ENCODE results near the gene NT5DC2. TPM values are rescaled to one million over a fixed set of nuclear protein-coding genes. Genes with fewer than 3 reads are reported as not detected.

Gene NT5DC2
- total and polyA plus RNA-seq, 5 experiments from 2014 or later = 0.28 to 3.5 (median 1.3) TPM; not detected in 1

Other genes with a start within 250 kb of the NT5DC2 start
- gene GLYCTK, start 246.0 kb downstream of the NT5DC2 start, total RNA-seq = 10 to 100 TPM; 39.9 to 41.5 TPM
- gene GLYCTK, start 246.0 kb downstream of the NT5DC2 start, polyA plus RNA-seq = 10 to 100 TPM in 1 of 3 donors, 1 to 10 TPM in 2; 6.4 to 10.4 (median 7.6) TPM
- gene DNAH1, start 217.5 kb downstream of the NT5DC2 start, total RNA-seq = 10 to 100 TPM; 39.4 to 41.4 TPM
- 1 to 10 TPM in 2 of 3 donors, under 1 TPM in 1; 0.21 to 1.3 (median 1.1) TPM for gene DNAH1, start 217.5 kb downstream of the NT5DC2 start, polyA plus RNA-seq
- gene BAP1, start 123.8 kb downstream of the NT5DC2 start, total RNA-seq = 100 to 1,000 TPM; 105 to 106 TPM
- gene BAP1, start 123.8 kb downstream of the NT5DC2 start, polyA plus RNA-seq = 10 to 100 TPM; 15.8 to 22.6 (median 16.9) TPM
- gene PHF7, start 123.2 kb downstream of the NT5DC2 start, total RNA-seq = 10 to 100 TPM; 14.2 to 18.1 TPM
- gene PHF7, start 123.2 kb downstream of the NT5DC2 start, polyA plus RNA-seq = 1 to 10 TPM; 7.1 to 9.5 (median 7.7) TPM
- gene SEMA3G, start 88.8 kb downstream of the NT5DC2 start, total RNA-seq = not detected
- gene SEMA3G, start 88.8 kb downstream of the NT5DC2 start, polyA plus RNA-seq = not detected
- gene TNNC1, start 79.8 kb downstream of the NT5DC2 start, total RNA-seq = 1 to 10 TPM; 7.1 to 7.8 TPM
- 1 to 10 TPM in 1 of 3 donors, under 1 TPM in 2; 0.60 to 1.4 (median 0.90) TPM for gene TNNC1, start 79.8 kb downstream of the NT5DC2 start, polyA plus RNA-seq
- gene NISCH, start 78.3 kb downstream of the NT5DC2 start, total RNA-seq = 100 to 1,000 TPM; 180 to 191 TPM
- gene NISCH, start 78.3 kb downstream of the NT5DC2 start, polyA plus RNA-seq = 10 to 100 TPM; 17.8 to 30.1 (median 20.4) TPM
- gene STAB1, start 38.5 kb downstream of the NT5DC2 start, total RNA-seq = 1 to 10 TPM; 6.1 to 9.8 TPM
- not detected for gene STAB1, start 38.5 kb downstream of the NT5DC2 start, polyA plus RNA-seq
- gene UQCC5, start 2.7 kb upstream of the NT5DC2 start, total RNA-seq = 10 to 100 TPM in 1 of 2 experiments, 1 to 10 TPM in 1; 9.7 to 13.4 TPM
- 10 to 100 TPM; 29.1 to 35.1 (median 29.4) TPM for gene UQCC5, start 2.7 kb upstream of the NT5DC2 start, polyA plus RNA-seq
- 10 to 100 TPM; 66.0 to 72.9 TPM for gene PBRM1, start 152.1 kb upstream of the NT5DC2 start, total RNA-seq
- gene PBRM1, start 152.1 kb upstream of the NT5DC2 start, polyA plus RNA-seq = 10 to 100 TPM; 71.8 to 81.4 (median 80.5) TPM
- gene GNL3, start 152.2 kb upstream of the NT5DC2 start, total RNA-seq = 100 to 1,000 TPM; 107 to 109 TPM
- 10 to 100 TPM; 41.8 to 77.5 (median 73.2) TPM for gene GNL3, start 152.2 kb upstream of the NT5DC2 start, polyA plus RNA-seq
- 10 to 100 TPM; 39.2 to 41.0 TPM for gene GLT8D1, start 171.9 kb upstream of the NT5DC2 start, total RNA-seq
- 10 to 100 TPM; 54.8 to 67.4 (median 58.3) TPM for gene GLT8D1, start 171.9 kb upstream of the NT5DC2 start, polyA plus RNA-seq
- gene SPCS1, start 172.2 kb upstream of the NT5DC2 start, total RNA-seq = 10 to 100 TPM; 80.1 to 89.9 TPM
- gene SPCS1, start 172.2 kb upstream of the NT5DC2 start, polyA plus RNA-seq = 100 to 1,000 TPM; 340 to 369 (median 348) TPM
- gene NEK4, start 237.1 kb upstream of the NT5DC2 start, total RNA-seq = 10 to 100 TPM; 24.4 to 25.3 TPM
- gene NEK4, start 237.1 kb upstream of the NT5DC2 start, polyA plus RNA-seq = 10 to 100 TPM in 2 of 3 donors, 1 to 10 TPM in 1; 6.2 to 12.4 (median 10.3) TPM
- gene ITIH1, start 243.7 kb upstream of the NT5DC2 start, total RNA-seq = not detected
- gene ITIH1, start 243.7 kb upstream of the NT5DC2 start, polyA plus RNA-seq = not detected